GM23338 (cell line): ENCODE data around the gene GRB14. TPM values are rescaled to one million over a fixed set of nuclear protein-coding genes. Genes with fewer than 3 reads are reported as not detected.
A peak's percentile ranks its signal among the peaks of the same experiment; 100 is the strongest.
"Not testable (repeated sequence)": the region's sequence is repeated elsewhere in the genome, so short reads cannot be mapped to it uniquely, and the experiment has no call there.

Source experiments
- ATAC-seq: fragments of 200-7000 bp; cut with Tn5 transposase; 3 replicates; pipeline ENCODE4 v1.9.1; 2020
- DNase-seq: peaks from one replicate; pipeline ENCODE4 v3.0.0-alpha.2; 2015; ENCODE audit warnings: low spot score
- H2AFZ ChIP-seq: fragments of 200-600 bp; sonication (generic); 2 replicates; pipeline ENCODE4 v1.8.0; 2016; ENCODE audit warnings: antibody characterized with exemption, mild to moderate bottlenecking, moderate library complexity
- H3F3A ChIP-seq: fragments of 200-600 bp; sonication (generic); replicated peaks from 2 replicates; pipeline ENCODE4 v1.8.0; 2017; ENCODE audit warnings: antibody characterized with exemption, mixed run types, low read depth
- H3K27ac ChIP-seq: fragments of 200-600 bp; sonication (generic); 2 replicates; pipeline ENCODE4 v1.6.1; 2016; ENCODE audit warnings: low read depth
- H3K27me3 ChIP-seq: fragments of 200-600 bp; sonication (generic); 2 replicates; pipeline ENCODE4 v1.8.0; 2016; ENCODE audit warnings: mild to moderate bottlenecking, mixed run types, moderate library complexity; ENCODE audit not compliant: insufficient read depth
- H3K36me3 ChIP-seq: fragments of 200-600 bp; sonication (generic); 2 replicates; pipeline ENCODE4 v1.8.0; 2016; ENCODE audit warnings: mild to moderate bottlenecking; ENCODE audit not compliant: insufficient read depth
- H3K4me1 ChIP-seq: fragments of 200-600 bp; sonication (generic); 2 replicates; pipeline ENCODE4 v1.8.0; 2016; ENCODE audit warnings: mild to moderate bottlenecking, moderate library complexity; ENCODE audit not compliant: insufficient read depth
- H3K4me2 ChIP-seq: fragments of 200-600 bp; sonication (generic); 2 replicates; pipeline ENCODE4 v1.7.1; 2017; ENCODE audit warnings: mixed run types
- H3K4me3 ChIP-seq: fragments of 200-600 bp; sonication (generic); 2 replicates; pipeline ENCODE4 v1.6.1; 2016; ENCODE audit warnings: mixed run types
- H3K79me2 ChIP-seq: fragments of 200-600 bp; sonication (generic); replicated peaks from 2 replicates; pipeline ENCODE4 v1.8.0; 2017; ENCODE audit warnings: mild to moderate bottlenecking; ENCODE audit not compliant: insufficient read depth
- H3K9me2 ChIP-seq: fragments of 200-600 bp; sonication (generic); 2 replicates; pipeline ENCODE4 v1.8.0; 2017; ENCODE audit not compliant: insufficient read depth
- H4K20me1 ChIP-seq: fragments of 200-600 bp; sonication (generic); replicated peaks from 2 replicates; pipeline ENCODE4 v1.8.0; 2017; ENCODE audit warnings: mild to moderate bottlenecking; ENCODE audit not compliant: insufficient read depth
- H3K27ac Mint-ChIP-seq: 2 replicates; pipeline ENCODE4 v1.8.0; 2020; ENCODE audit warnings: inconsistent platforms, mild to moderate bottlenecking, moderate library complexity, mixed read lengths
- H3K27me3 Mint-ChIP-seq: 3 replicates; pipeline ENCODE4 v1.8.0; 2022; ENCODE audit warnings: low read depth, mild to moderate bottlenecking, moderate library complexity, mixed read lengths, inconsistent platforms; ENCODE audit not compliant: insufficient read depth, poor library complexity
- H3K36me3 Mint-ChIP-seq: 3 replicates; pipeline ENCODE4 v1.8.0; 2021; ENCODE audit warnings: low read depth, mild to moderate bottlenecking, inconsistent platforms, moderate library complexity, mixed read lengths
- H3K4me1 Mint-ChIP-seq: 3 replicates; pipeline ENCODE4 v1.8.0; 2020; ENCODE audit warnings: mild to moderate bottlenecking, inconsistent platforms, mixed read lengths
- H3K4me3 Mint-ChIP-seq: 3 replicates; pipeline ENCODE4 v1.8.0; 2021; ENCODE audit warnings: moderate library complexity, mild to moderate bottlenecking, inconsistent platforms, mixed read lengths
- H3K9me3 Mint-ChIP-seq: 3 replicates; pipeline ENCODE4 v1.8.0; 2020; ENCODE audit warnings: moderate library complexity, mild to moderate bottlenecking, inconsistent platforms, mixed read lengths
- CREB1 ChIP-seq: fragments of 250-450 bp; sonication (Bioruptor Pico); IDR thresholded peaks from 2 replicates; pipeline ENCODE4 v1.5.0; 2020; ENCODE audit warnings: low read depth, mild to moderate bottlenecking, moderate library complexity
- JUNB ChIP-seq: IDR thresholded peaks from one replicate; pipeline ENCODE4 v1.6.1; 2016; ENCODE audit warnings: antibody characterized with exemption; ENCODE audit not compliant: unreplicated experiment
- NANOG ChIP-seq: IDR thresholded peaks from 2 replicates; pipeline ENCODE4 v1.6.1; 2016; ENCODE audit warnings: antibody characterized with exemption, borderline replicate concordance
- POLR2AphosphoS5 ChIP-seq: IDR thresholded peaks from 2 replicates; pipeline ENCODE4 v1.6.1; 2016; ENCODE audit warnings: antibody characterized with exemption, low read depth
- REST ChIP-seq: IDR thresholded peaks from one replicate; pipeline ENCODE4 v1.6.1; 2018; ENCODE audit warnings: antibody characterized with exemption; ENCODE audit not compliant: unreplicated experiment
- STAT1 ChIP-seq: IDR thresholded peaks from one replicate; pipeline ENCODE4 v1.6.1; 2016; ENCODE audit warnings: antibody characterized with exemption; ENCODE audit not compliant: unreplicated experiment
- ZNF331 ChIP-seq: fragments of 250-450 bp; sonication (Bioruptor Pico); IDR thresholded peaks from 2 replicates; pipeline ENCODE4 v1.5.0; 2020; ENCODE audit warnings: low read depth, mild to moderate bottlenecking, moderate library complexity
- ZNF462 ChIP-seq: fragments of 250-450 bp; sonication (Bioruptor Pico); IDR thresholded peaks from 2 replicates; pipeline ENCODE4 v1.5.0; 2020; ENCODE audit warnings: mild to moderate bottlenecking, moderate library complexity
- polyA plus RNA-seq: library from polyadenylated mRNA; unstranded; fragments of >200 nt; fragmentation: Nextera tagmentation; extraction: Ambion mirVana; gene quantifications from 2 replicates; pipeline ENCODE4 v1.2.1, GENCODE V29; 2016
- total RNA-seq: library from RNA; depleted of rRNA; stranded (reverse); fragments of >200 nt; shearing (Covaris generic); gene quantifications from 2 replicates; pipeline ENCODE4 v1.2.3, GENCODE V29; 2014
- TF ChIP-seq, protein P1 (sequence below): IDR thresholded peaks from 2 replicates; pipeline ENCODE4 v1.6.1; 2016; ENCODE audit warnings: antibody characterized with exemption

The GRB14 gene
- total and polyA plus RNA-seq, 2 experiments from 2014 or later: 16.0 to 28.9 TPM

DNA sequence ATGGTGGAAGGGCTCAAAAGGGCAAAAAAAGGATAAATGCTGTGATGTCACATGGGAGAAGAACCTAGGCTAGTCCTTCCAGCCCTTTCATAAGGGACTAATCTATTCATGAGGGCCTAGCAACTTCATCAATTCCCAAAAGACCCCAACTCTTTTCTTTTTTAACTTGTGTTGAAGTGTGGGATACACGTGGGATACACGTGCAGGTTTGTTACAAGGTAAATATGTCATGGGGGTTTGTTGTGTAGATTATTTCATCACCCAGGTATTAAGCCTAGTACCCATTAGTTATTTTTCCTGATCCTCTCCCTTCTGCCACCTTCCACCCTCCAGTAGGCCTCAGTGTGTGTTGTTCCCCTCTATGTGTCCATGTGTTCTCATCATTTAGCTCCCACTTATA, 156.2 kb downstream of the GRB14 start:
- not testable (repeated sequence) for DNase-seq, H3K36me3 Mint-ChIP-seq, H3K9me3 Mint-ChIP-seq, H3K27ac ChIP-seq, H3F3A ChIP-seq, H3K27ac Mint-ChIP-seq, H3K4me2 ChIP-seq, H3K27me3 Mint-ChIP-seq, H3K4me3 ChIP-seq, H3K4me1 ChIP-seq, H3K9me2 ChIP-seq, H4K20me1 ChIP-seq, H3K79me2 ChIP-seq, H2AFZ ChIP-seq, ATAC-seq, H3K27me3 ChIP-seq, H3K36me3 ChIP-seq, H3K4me3 Mint-ChIP-seq
- H3K4me1 Mint-ChIP-seq: peaks cover 14% of the 10 kb centered on the region; the same call in 2 of the 3 replicates

- no peak overlapping the region for H3K4me3 Mint-ChIP-seq
- Histone ChIP-seq H3K36me3 (no peaks in the 10 kb centered on the region), H3F3A (no peaks in the 10 kb centered on the region), H3K4me3 (no peak overlapping the region), H2AFZ (no peak overlapping the region), H4K20me1 (no peaks in the 10 kb centered on the region), H3K4me2 (no peak overlapping the region), H3K9me2 (no peaks in the 10 kb centered on the region), H3K4me1 (peaks cover 14% of the 10 kb centered on the region), H3K27me3 (no peaks in the 10 kb centered on the region), H3K79me2 (no peaks in the 10 kb centered on the region), H3K27ac (no peak overlapping the region)
- peaks cover 6% of the 10 kb centered on the region for H3K27me3 Mint-ChIP-seq
- no peak for DNase-seq
- peaks cover 19% of the 10 kb centered on the region for H3K4me1 Mint-ChIP-seq
- no peaks in the 10 kb centered on the region for H3K36me3 Mint-ChIP-seq
- TF ChIP-seq ZNF462 (CRISPR knock-in tag) (no peak), JUNB (no peak), REST (no peak), STAT1 (no peak), NANOG (no peak), ZNF331 (no peak), CREB1 (CRISPR knock-in tag) (no peak), POLR2AphosphoS5 (no peak)
- TF ChIP-seq, protein P1, sequence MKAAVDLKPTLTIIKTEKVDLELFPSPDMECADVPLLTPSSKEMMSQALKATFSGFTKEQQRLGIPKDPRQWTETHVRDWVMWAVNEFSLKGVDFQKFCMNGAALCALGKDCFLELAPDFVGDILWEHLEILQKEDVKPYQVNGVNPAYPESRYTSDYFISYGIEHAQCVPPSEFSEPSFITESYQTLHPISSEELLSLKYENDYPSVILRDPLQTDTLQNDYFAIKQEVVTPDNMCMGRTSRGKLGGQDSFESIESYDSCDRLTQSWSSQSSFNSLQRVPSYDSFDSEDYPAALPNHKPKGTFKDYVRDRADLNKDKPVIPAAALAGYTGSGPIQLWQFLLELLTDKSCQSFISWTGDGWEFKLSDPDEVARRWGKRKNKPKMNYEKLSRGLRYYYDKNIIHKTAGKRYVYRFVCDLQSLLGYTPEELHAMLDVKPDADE: no peak
- H3K9me3 Mint-ChIP-seq: no peaks in the 10 kb centered on the region; the same call in 2 of the 3 replicates
- H3K27ac Mint-ChIP-seq: peak overlapping the region; percentile 65; the same call in 1 of the 2 replicates
- ATAC-seq: no peak
These were observed 156.9 kb downstream of the GRB14 start for GRCh38 chr2:164464376-164464775.
